HepG2 (cell line): Measurements from ENCODE around the gene KLF15. TPM values are rescaled to one million over a fixed set of nuclear protein-coding genes. Genes with fewer than 3 reads are reported as not detected.

Experiments used
- ADNP ChIP-seq: sonication (generic); formaldehyde crosslinking; IDR thresholded peaks from 2 replicates; pipeline ENCODE4 v1.4.0; 2020; ENCODE audit warnings: missing genetic modification reagents
- FOXJ3 ChIP-seq: sonication (generic); formaldehyde crosslinking; IDR thresholded peaks from 2 replicates; pipeline ENCODE4 v1.4.0; 2020; ENCODE audit warnings: missing genetic modification reagents, mild to moderate bottlenecking, borderline replicate concordance
- GATA4 ChIP-seq: sonication (generic); IDR thresholded peaks from 2 replicates; pipeline ENCODE4 v1.6.1; 2016; ENCODE audit warnings: antibody characterized with exemption, low read depth, borderline replicate concordance
- IKZF1 ChIP-seq: fragments of 450-650 bp; IDR thresholded peaks from 2 replicates; pipeline ENCODE4 v1.7.1; 2016
- MAFG ChIP-seq: sonication (generic); formaldehyde crosslinking; IDR thresholded peaks from 2 replicates; pipeline ENCODE4 v1.5.1; 2020; ENCODE audit warnings: mild to moderate bottlenecking, missing genetic modification reagents
- POGZ ChIP-seq: sonication (generic); formaldehyde crosslinking; IDR thresholded peaks from 2 replicates; pipeline ENCODE4 v1.4.0; 2020; ENCODE audit warnings: mild to moderate bottlenecking, missing genetic modification reagents
- REL ChIP-seq: sonication (generic); formaldehyde crosslinking; conservative IDR thresholded peaks from 2 replicates; pipeline ENCODE4 v1.8.0; 2022; ENCODE audit warnings: mild to moderate bottlenecking, missing genetic modification reagents, moderate library complexity
- RFXAP ChIP-seq: sonication (generic); formaldehyde crosslinking; IDR thresholded peaks from 2 replicates; pipeline ENCODE4 v1.4.0; 2020; ENCODE audit warnings: missing genetic modification reagents, borderline replicate concordance
- THAP11 ChIP-seq: IDR thresholded peaks from 2 replicates; pipeline ENCODE4 v1.6.1; 2016; ENCODE audit warnings: missing biosample characterization, missing genetic modification reagents
- ZBTB7B ChIP-seq: sonication (generic); formaldehyde crosslinking; IDR thresholded peaks from 2 replicates; pipeline ENCODE4 v1.4.0; 2020; ENCODE audit warnings: missing genetic modification reagents
- ZFP36 ChIP-seq: fragments of 150-350 bp; IDR thresholded peaks from 2 replicates; pipeline ENCODE4 v1.6.1; 2018; ENCODE audit warnings: borderline replicate concordance, low read length, low read depth; ENCODE audit not compliant: partially characterized antibody
- ZNF558 ChIP-seq: sonication (generic); formaldehyde crosslinking; IDR thresholded peaks from 2 replicates; pipeline ENCODE4 v1.9.0; 2022; ENCODE audit warnings: mild to moderate bottlenecking, missing genetic modification reagents, borderline replicate concordance
- ZNF562 ChIP-seq: sonication (generic); formaldehyde crosslinking; IDR thresholded peaks from 2 replicates; pipeline ENCODE4 v1.8.0; 2022; ENCODE audit warnings: missing genetic modification reagents, borderline replicate concordance
- ZNF569 ChIP-seq: sonication (generic); formaldehyde crosslinking; IDR thresholded peaks from 2 replicates; pipeline ENCODE4 v1.5.0; 2020; ENCODE audit warnings: mild to moderate bottlenecking, missing genetic modification reagents, moderate library complexity, borderline replicate concordance
- ZNF724P ChIP-seq: sonication (generic); formaldehyde crosslinking; IDR thresholded peaks from 2 replicates; pipeline ENCODE4 v1.8.0; 2022; ENCODE audit warnings: missing genetic modification reagents, borderline replicate concordance
- polyA plus RNA-seq, 8 experiments: library from polyadenylated mRNA; depleted of rRNA in 3 of 8; stranded (reverse) in 7 of 8; unstranded in 1 of 8; fragments of >200 nt; fragmentation: Illumina TruSeq in 4 of 8; extraction: Trizol in 4 of 8; gene quantifications; 2 replicates each; pipeline versions ENCODE4 v1.2.1 to v1.2.3, GENCODE V29; 2011 to 2016; ENCODE audit warnings: low read depth in 4 of 8, missing spikeins in 1 of 8, mixed read lengths in 1 of 8; ENCODE audit not compliant: insufficient read depth in 1 of 8
- total RNA-seq, 5 experiments: library from RNA; depleted of rRNA; stranded (reverse); fragments of >200 nt; fragmentation: Illumina TruSeq; extraction: Trizol; gene quantifications; 2 replicates each; pipeline ENCODE4 v1.2.3, GENCODE V29; 2016; ENCODE audit warnings: low read depth in 1 of 5
- TF ChIP-seq, protein P1 (sequence below): sonication (generic); formaldehyde crosslinking; IDR thresholded peaks from 2 replicates; pipeline ENCODE4 v1.8.0; 2022; ENCODE audit warnings: mild to moderate bottlenecking, missing genetic modification reagents, borderline replicate concordance
- TF ChIP-seq, protein P2 (sequence below): sonication (generic); formaldehyde crosslinking; IDR thresholded peaks from 2 replicates; pipeline ENCODE4 v1.5.0; 2020; ENCODE audit warnings: missing genetic modification reagents
- TF ChIP-seq, protein P3 (sequence below): sonication (generic); formaldehyde crosslinking; IDR thresholded peaks from 2 replicates; pipeline ENCODE4 v1.4.0; 2020; ENCODE audit warnings: missing genetic modification reagents
- TF ChIP-seq, protein P4 (sequence below): sonication (generic); formaldehyde crosslinking; IDR thresholded peaks from 2 replicates; pipeline ENCODE4 v1.8.1; 2023; ENCODE audit warnings: missing genetic modification reagents, mild to moderate bottlenecking, borderline replicate concordance
- TF ChIP-seq, protein P5 (sequence below): sonication (generic); formaldehyde crosslinking; IDR thresholded peaks from 2 replicates; pipeline ENCODE4 v1.4.0; 2020; ENCODE audit warnings: mild to moderate bottlenecking, low read depth, missing genetic modification reagents
- TF ChIP-seq, protein P6 (sequence below): sonication (generic); formaldehyde crosslinking; IDR thresholded peaks from 2 replicates; pipeline ENCODE4 v1.4.0; 2020; ENCODE audit warnings: missing genetic modification reagents; ENCODE audit errors: not compliant biosample characterization

The KLF15 gene
- total and polyA plus RNA-seq, 2 of the 13 experiments (the other 11 are each of a cell fraction or from before 2014, with no cell fraction given), result 7.1 to 7.8 TPM

DNA sequence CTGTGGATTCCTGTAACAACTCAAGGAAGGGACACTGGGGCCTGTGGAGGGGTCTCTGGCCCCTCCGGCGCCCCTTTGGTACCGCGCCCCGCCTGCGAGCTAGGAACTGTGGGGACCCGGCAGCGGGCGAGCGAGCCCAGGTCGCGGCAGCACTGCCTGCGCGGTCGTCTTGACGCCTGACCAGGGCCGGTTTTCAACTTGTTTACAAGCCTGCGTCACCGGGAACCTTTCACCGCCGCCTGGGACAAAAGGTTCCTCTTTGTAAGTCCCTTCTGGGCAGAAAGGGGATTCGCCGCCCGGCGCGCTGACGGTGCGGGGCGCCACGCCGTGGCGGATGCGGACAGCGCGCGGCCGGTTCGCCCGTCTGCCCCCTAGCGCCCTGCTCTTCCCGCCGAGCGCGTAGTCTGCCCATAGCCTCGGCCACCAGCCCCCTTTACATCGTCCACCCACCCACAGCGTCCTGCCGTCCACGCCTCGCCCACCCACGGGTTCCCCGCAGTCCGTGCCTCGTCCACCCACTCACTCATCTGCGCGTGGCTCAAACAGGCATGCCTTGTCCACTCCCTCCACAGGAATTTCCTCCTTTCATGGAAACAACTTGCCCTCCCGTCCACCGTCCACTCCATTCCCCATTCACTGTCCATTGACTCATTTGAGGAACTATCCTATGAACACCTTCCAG, 32.0 kb upstream of the KLF15 start (continued):
- TF ChIP-seq, protein P1, sequence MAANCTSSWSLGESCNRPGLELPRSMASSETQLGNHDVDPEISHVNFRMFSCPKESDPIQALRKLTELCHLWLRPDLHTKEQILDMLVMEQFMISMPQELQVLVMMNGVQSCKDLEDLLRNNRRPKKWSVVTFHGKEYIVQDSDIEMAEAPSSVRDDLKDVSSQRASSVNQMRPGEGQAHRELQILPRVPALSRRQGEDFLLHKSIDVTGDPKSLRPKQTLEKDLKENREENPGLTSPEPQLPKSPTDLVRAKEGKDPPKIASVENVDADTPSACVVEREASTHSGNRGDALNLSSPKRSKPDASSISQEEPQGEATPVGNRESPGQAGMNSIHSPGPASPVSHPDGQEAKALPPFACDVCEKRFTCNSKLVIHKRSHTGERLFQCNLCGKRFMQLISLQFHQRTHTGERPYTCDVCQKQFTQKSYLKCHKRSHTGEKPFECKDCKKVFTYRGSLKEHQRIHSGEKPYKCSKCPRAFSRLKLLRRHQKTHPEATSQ (CRISPR knock-in tag), result no peak
- TF ChIP-seq FOXJ3 (CRISPR knock-in tag) (peak; percentile 81), ZFP36 (no peak), RFXAP (CRISPR knock-in tag) (peak; percentile 86), ZNF569 (CRISPR knock-in tag) (no peak), ZNF724P (CRISPR knock-in tag) (peak; percentile 75; the same call in 1 of the 2 replicates), REL (CRISPR knock-in tag) (no peak), IKZF1 (no peak), MAFG (CRISPR knock-in tag) (no peak), POGZ (peak; percentile 73; the same call in 1 of the 2 replicates), GATA4 (no peak), ZNF558 (peak; percentile 76; the same call in 1 of the 2 replicates), ZBTB7B (CRISPR knock-in tag) (peak; percentile 85), ZNF562 (CRISPR knock-in tag) (no peak), THAP11 (CRISPR knock-in tag) (peak; percentile 59), ADNP (peak; percentile 74; the same call in 1 of the 2 replicates)
- TF ChIP-seq, protein P2, sequence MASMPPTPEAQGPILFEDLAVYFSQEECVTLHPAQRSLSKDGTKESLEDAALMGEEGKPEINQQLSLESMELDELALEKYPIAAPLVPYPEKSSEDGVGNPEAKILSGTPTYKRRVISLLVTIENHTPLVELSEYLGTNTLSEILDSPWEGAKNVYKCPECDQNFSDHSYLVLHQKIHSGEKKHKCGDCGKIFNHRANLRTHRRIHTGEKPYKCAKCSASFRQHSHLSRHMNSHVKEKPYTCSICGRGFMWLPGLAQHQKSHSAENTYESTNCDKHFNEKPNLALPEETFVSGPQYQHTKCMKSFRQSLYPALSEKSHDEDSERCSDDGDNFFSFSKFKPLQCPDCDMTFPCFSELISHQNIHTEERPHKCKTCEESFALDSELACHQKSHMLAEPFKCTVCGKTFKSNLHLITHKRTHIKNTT, result no peak
- TF ChIP-seq, protein P3, sequence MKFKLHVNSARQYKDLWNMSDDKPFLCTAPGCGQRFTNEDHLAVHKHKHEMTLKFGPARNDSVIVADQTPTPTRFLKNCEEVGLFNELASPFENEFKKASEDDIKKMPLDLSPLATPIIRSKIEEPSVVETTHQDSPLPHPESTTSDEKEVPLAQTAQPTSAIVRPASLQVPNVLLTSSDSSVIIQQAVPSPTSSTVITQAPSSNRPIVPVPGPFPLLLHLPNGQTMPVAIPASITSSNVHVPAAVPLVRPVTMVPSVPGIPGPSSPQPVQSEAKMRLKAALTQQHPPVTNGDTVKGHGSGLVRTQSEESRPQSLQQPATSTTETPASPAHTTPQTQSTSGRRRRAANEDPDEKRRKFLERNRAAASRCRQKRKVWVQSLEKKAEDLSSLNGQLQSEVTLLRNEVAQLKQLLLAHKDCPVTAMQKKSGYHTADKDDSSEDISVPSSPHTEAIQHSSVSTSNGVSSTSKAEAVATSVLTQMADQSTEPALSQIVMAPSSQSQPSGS (CRISPR knock-in tag), result peak; percentile 33; the same call in 1 of the 2 replicates
- TF ChIP-seq, protein P4, sequence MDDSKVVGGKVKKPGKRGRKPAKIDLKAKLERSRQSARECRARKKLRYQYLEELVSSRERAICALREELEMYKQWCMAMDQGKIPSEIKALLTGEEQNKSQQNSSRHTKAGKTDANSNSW (CRISPR knock-in tag), result 0 out of 2 replicates have a peak, but pooled peaks have one; percentile 79
- TF ChIP-seq, protein P5, sequence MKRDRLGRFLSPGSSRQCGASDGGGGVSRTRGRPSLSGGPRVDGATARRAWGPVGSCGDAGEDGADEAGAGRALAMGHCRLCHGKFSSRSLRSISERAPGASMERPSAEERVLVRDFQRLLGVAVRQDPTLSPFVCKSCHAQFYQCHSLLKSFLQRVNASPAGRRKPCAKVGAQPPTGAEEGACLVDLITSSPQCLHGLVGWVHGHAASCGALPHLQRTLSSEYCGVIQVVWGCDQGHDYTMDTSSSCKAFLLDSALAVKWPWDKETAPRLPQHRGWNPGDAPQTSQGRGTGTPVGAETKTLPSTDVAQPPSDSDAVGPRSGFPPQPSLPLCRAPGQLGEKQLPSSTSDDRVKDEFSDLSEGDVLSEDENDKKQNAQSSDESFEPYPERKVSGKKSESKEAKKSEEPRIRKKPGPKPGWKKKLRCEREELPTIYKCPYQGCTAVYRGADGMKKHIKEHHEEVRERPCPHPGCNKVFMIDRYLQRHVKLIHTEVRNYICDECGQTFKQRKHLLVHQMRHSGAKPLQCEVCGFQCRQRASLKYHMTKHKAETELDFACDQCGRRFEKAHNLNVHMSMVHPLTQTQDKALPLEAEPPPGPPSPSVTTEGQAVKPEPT (CRISPR knock-in tag), result peak; percentile 68; the same call in 1 of the 2 replicates
- TF ChIP-seq, protein P6, sequence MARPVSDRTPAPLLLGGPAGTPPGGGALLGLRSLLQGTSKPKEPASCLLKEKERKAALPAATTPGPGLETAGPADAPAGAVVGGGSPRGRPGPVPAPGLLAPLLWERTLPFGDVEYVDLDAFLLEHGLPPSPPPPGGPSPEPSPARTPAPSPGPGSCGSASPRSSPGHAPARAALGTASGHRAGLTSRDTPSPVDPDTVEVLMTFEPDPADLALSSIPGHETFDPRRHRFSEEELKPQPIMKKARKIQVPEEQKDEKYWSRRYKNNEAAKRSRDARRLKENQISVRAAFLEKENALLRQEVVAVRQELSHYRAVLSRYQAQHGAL (CRISPR knock-in tag), result no peak
